Liver (tissue), 9 donors: ENCODE results near the gene LILRB3. TPM values are rescaled to one million over a fixed set of nuclear protein-coding genes. Genes with fewer than 3 reads are reported as not detected.

ENCODE experiments used
- DNase-seq: peaks from one replicate; pipeline ENCODE4 v3.0.0-alpha.2; 2017; ENCODE audit warnings: low spot score
- H3K27ac ChIP-seq, 2 donors: one replicate each; pipeline ENCODE4 v1.7.0; 2013; ENCODE audit warnings: inconsistent platforms in 2 of 2, low read length in 2 of 2, control low read depth in 1 of 2, low read depth in 1 of 2, mild to moderate bottlenecking in 1 of 2
- H3K27me3 ChIP-seq, 4 donors: one replicate each; pipeline versions ENCODE4 v1.6.1 to v1.7.0; 2013; ENCODE audit warnings: low read length in 3 of 4, inconsistent platforms in 1 of 4, mild to moderate bottlenecking in 1 of 4, moderate library complexity in 1 of 4; ENCODE audit not compliant: control insufficient read depth in 4 of 4, insufficient read depth in 4 of 4
- H3K36me3 ChIP-seq, 4 donors: one replicate each; pipeline versions ENCODE4 v1.6.1 to v1.7.0; 2013; ENCODE audit warnings: low read length in 3 of 4, mild to moderate bottlenecking in 3 of 4, low read depth in 1 of 4, moderate library complexity in 1 of 4; ENCODE audit not compliant: control insufficient read depth in 4 of 4, insufficient read depth in 3 of 4
- H3K4me1 ChIP-seq, 4 donors: one replicate each; pipeline versions ENCODE4 v1.6.1 to v1.7.0; 2013; ENCODE audit warnings: low read length in 3 of 4, mild to moderate bottlenecking in 3 of 4, moderate library complexity in 1 of 4; ENCODE audit not compliant: control insufficient read depth in 4 of 4, insufficient read depth in 4 of 4
- H3K4me3 ChIP-seq, 3 donors: one replicate each; pipeline versions ENCODE4 v1.6.1 to v1.7.0; 2013; ENCODE audit warnings: low read length in 3 of 3, control low read depth in 1 of 3, low read depth in 1 of 3, mild to moderate bottlenecking in 1 of 3
- H3K9ac ChIP-seq, 2 donors: one replicate each; pipeline ENCODE4 v1.7.0; 2013; ENCODE audit warnings: low read length in 2 of 2, mild to moderate bottlenecking in 2 of 2, moderate library complexity in 2 of 2, control low read depth in 1 of 2, low read depth in 1 of 2
- H3K9me3 ChIP-seq, 4 donors: one replicate each; pipeline versions ENCODE4 v1.6.1 to v1.7.0; 2013; ENCODE audit warnings: low read length in 3 of 4; ENCODE audit not compliant: control insufficient read depth in 4 of 4
- EGR1 ChIP-seq, 2 donors: IDR thresholded peaks; 2 replicates each; pipeline ENCODE4 v1.6.1; 2016 to 2018; ENCODE audit warnings: antibody characterized with exemption in 2 of 2, low read depth in 2 of 2
- HNF4A ChIP-seq, 2 donors: conservative IDR thresholded peaks; 2 replicates each; pipeline ENCODE4 v1.6.1; 2016; ENCODE audit warnings: antibody characterized with exemption in 2 of 2, mild to moderate bottlenecking in 2 of 2
- NR2F2 ChIP-seq: IDR thresholded peaks from 2 replicates; pipeline ENCODE4 v1.6.1; 2016; ENCODE audit warnings: antibody characterized with exemption
- RXRA ChIP-seq, 2 donors: IDR thresholded peaks; 2 replicates each; pipeline ENCODE4 v1.6.1; 2017 to 2018; ENCODE audit warnings: antibody characterized with exemption in 2 of 2, mild to moderate bottlenecking in 1 of 2
- SP1 ChIP-seq: IDR thresholded peaks from 2 replicates; pipeline ENCODE4 v1.6.1; 2018; ENCODE audit warnings: antibody characterized with exemption, mild to moderate bottlenecking
- YY1 ChIP-seq: IDR thresholded peaks from 2 replicates; pipeline ENCODE4 v1.6.1; 2016; ENCODE audit warnings: antibody characterized with exemption, mild to moderate bottlenecking
- WGBS: extraction: QIAGEN DNeasy Blood & Tissue Kit; methylation state at CpG from one replicate; pipeline ENCODE4 v1.1.7; 2013; 5-methylcytosine and 5-hydroxymethylcytosine counted together
- polyA plus RNA-seq, 2 donors: library from polyadenylated mRNA; stranded (reverse) in 1 of 2; unstranded in 1 of 2; fragments of 200-250 nt in 1 of 2; fragments of >200 nt in 1 of 2; fragmentation: Nextera tagmentation in 1 of 2; extraction: Ambion mirVana in 1 of 2; gene quantifications; one replicate each; pipeline versions ENCODE4 v1.2.1 to v1.2.3, GENCODE V29; 2013 to 2015
- total RNA-seq, 2 donors: library from RNA; depleted of rRNA; stranded (reverse); fragments of >200 nt; gene quantifications; one replicate each; pipeline ENCODE4 v1.2.3, GENCODE V29; 2014
- TF ChIP-seq, protein P1 (sequence below): IDR thresholded peaks from 2 replicates; pipeline ENCODE4 v1.6.1; 2016; ENCODE audit warnings: antibody characterized with exemption, mild to moderate bottlenecking
- TF ChIP-seq, protein P2 (sequence below): IDR thresholded peaks from 2 replicates; pipeline ENCODE4 v1.6.1; 2016; ENCODE audit warnings: antibody characterized with exemption
- TF ChIP-seq, protein P3 (sequence below): fragments of 150-350 bp; IDR thresholded peaks from 2 replicates; pipeline ENCODE4 v1.5.1; 2017; ENCODE audit warnings: improper control_type of control experiment, low read depth, low read length; ENCODE audit not compliant: missing input control
- TF ChIP-seq, protein P4 (sequence below): IDR thresholded peaks from 2 replicates; pipeline ENCODE4 v1.6.1; 2016; ENCODE audit warnings: antibody characterized with exemption
- donor health status: healthy.
- donor health status: healthy.
- donor health status: healthy.
- donor health status: healthy.
- donor health status: healthy.

LILRB3 gene
- total and polyA plus RNA-seq, 4 donors, result 2.2 to 10.5 (median 3.3) TPM

DNA sequence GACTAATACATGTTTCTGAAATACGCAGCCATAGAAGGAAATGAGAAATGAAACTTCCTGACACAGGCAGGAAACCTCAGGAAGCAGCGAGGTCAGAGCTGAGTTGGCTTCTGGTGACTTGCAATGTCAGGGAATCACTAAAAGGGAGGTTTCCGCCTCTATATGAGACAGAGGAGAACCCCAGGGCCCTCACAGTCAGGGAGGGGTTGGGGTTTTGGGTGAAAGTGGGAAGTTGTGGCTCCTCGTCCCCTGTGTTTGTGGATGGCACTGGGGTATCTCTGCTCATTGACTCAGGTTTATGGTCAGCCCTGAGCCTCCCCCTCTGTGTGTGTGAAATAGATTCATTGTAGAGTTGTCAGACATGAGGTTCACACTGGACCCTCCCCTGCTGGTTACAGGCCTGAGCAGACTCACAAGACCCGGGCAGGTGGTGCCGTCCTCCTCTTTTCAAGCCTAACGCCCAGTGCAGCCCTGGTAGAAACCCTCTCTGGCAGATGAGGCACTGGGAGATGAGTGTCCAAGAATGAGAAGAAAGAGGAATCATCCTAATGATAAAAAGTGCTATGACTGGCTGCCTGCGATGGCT, 25.3 kb upstream of the LILRB3 start:
- Histone ChIP-seq H3K9ac (no peak overlapping the region), H3K4me3 (no peak overlapping the region), H3K9me3 (no peaks in the 10 kb centered on the region), H3K27ac (peak overlapping the region; percentile 60 to 79), H3K27me3 (peaks cover 0 to 2% (median 0%) of the 10 kb centered on the region in 4 donors), H3K36me3 (no peaks in the 10 kb centered on the region), H3K4me1 (peaks cover 0 to 5% (median 0%) of the 10 kb centered on the region in 4 donors)
- 64% methylated on average over 8 of the region's 8 CpGs for WGBS
- no peak for DNase-seq
- TF ChIP-seq RXRA (IDR thresholded peaks at IDR 0.05) (peak in 1 of 2 donors; percentile 26), YY1 (peak; percentile 27), SP1 (no peak), HNF4A (conservative IDR thresholded peaks at IDR 0.05) (no peak), NR2F2 (peak; percentile 55), EGR1 (IDR thresholded peaks at IDR 0.05; ENCODE audit: low read depth in 2 of 2) (no peak)
- TF ChIP-seq, protein P1, sequence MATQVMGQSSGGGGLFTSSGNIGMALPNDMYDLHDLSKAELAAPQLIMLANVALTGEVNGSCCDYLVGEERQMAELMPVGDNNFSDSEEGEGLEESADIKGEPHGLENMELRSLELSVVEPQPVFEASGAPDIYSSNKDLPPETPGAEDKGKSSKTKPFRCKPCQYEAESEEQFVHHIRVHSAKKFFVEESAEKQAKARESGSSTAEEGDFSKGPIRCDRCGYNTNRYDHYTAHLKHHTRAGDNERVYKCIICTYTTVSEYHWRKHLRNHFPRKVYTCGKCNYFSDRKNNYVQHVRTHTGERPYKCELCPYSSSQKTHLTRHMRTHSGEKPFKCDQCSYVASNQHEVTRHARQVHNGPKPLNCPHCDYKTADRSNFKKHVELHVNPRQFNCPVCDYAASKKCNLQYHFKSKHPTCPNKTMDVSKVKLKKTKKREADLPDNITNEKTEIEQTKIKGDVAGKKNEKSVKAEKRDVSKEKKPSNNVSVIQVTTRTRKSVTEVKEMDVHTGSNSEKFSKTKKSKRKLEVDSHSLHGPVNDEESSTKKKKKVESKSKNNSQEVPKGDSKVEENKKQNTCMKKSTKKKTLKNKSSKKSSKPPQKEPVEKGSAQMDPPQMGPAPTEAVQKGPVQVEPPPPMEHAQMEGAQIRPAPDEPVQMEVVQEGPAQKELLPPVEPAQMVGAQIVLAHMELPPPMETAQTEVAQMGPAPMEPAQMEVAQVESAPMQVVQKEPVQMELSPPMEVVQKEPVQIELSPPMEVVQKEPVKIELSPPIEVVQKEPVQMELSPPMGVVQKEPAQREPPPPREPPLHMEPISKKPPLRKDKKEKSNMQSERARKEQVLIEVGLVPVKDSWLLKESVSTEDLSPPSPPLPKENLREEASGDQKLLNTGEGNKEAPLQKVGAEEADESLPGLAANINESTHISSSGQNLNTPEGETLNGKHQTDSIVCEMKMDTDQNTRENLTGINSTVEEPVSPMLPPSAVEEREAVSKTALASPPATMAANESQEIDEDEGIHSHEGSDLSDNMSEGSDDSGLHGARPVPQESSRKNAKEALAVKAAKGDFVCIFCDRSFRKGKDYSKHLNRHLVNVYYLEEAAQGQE, result no peak
- TF ChIP-seq, protein P2, sequence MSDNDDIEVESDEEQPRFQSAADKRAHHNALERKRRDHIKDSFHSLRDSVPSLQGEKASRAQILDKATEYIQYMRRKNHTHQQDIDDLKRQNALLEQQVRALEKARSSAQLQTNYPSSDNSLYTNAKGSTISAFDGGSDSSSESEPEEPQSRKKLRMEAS, result peak; percentile 43
- TF ChIP-seq, protein P3, sequence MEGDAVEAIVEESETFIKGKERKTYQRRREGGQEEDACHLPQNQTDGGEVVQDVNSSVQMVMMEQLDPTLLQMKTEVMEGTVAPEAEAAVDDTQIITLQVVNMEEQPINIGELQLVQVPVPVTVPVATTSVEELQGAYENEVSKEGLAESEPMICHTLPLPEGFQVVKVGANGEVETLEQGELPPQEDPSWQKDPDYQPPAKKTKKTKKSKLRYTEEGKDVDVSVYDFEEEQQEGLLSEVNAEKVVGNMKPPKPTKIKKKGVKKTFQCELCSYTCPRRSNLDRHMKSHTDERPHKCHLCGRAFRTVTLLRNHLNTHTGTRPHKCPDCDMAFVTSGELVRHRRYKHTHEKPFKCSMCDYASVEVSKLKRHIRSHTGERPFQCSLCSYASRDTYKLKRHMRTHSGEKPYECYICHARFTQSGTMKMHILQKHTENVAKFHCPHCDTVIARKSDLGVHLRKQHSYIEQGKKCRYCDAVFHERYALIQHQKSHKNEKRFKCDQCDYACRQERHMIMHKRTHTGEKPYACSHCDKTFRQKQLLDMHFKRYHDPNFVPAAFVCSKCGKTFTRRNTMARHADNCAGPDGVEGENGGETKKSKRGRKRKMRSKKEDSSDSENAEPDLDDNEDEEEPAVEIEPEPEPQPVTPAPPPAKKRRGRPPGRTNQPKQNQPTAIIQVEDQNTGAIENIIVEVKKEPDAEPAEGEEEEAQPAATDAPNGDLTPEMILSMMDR, result no peak
- TF ChIP-seq, protein P4, sequence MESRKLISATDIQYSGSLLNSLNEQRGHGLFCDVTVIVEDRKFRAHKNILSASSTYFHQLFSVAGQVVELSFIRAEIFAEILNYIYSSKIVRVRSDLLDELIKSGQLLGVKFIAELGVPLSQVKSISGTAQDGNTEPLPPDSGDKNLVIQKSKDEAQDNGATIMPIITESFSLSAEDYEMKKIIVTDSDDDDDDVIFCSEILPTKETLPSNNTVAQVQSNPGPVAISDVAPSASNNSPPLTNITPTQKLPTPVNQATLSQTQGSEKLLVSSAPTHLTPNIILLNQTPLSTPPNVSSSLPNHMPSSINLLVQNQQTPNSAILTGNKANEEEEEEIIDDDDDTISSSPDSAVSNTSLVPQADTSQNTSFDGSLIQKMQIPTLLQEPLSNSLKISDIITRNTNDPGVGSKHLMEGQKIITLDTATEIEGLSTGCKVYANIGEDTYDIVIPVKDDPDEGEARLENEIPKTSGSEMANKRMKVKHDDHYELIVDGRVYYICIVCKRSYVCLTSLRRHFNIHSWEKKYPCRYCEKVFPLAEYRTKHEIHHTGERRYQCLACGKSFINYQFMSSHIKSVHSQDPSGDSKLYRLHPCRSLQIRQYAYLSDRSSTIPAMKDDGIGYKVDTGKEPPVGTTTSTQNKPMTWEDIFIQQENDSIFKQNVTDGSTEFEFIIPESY, result no peak

DNA sequence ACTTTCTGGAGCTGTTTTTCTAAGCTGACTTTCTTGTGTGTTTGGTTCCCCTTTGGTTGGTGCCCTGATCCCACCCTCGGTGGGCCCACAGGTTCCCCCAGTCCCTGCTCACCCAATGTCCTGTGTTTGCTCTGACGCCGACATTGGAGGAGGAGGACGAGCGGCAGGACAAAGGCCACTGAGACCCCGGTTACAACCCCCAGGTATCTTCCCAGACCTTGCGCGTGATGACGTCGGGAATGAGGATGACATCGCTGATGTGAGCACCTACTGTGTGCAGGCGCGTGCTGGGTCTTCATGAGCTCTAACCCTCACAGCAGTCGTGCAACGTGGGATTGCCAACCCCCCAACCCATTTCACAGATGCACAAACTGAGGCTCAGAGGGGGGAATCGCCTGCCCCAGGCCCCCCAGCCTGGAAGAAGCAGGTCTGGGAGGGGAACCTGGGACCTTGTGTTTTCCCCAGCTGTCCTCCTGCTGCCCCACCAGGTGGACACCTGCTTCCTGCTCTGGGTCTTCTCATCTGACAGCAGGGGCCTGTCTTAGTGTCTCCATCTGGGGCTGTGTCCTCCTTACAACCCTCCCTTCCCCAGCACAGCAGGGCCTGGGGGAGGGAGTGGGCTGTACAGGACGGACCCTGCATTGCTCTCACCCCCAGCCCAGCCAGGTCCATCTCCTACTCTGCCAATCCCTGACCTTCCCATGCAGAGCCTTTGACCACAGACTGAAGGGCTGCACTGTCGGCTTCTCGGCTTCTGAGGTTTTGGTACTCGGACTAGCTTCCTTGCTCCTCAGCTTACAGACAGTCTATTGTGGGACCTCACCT, 24.5 kb upstream of the LILRB3 start:
- no peak overlapping the region for H3K9ac ChIP-seq
- no peak overlapping the region for H3K4me3 ChIP-seq
- peak overlapping the region; percentile 44 to 79 for H3K27ac ChIP-seq
- H3K36me3 ChIP-seq, result no peaks in the 10 kb centered on the region
- TF ChIP-seq, protein P2, result no peak
- 80% methylated on average over 20 of the region's 20 CpGs for WGBS
- peaks cover 0 to 2% (median 0%) of the 10 kb centered on the region in 4 donors for H3K27me3 ChIP-seq
- no peaks in the 10 kb centered on the region for H3K9me3 ChIP-seq
- H3K4me1 ChIP-seq, result peaks cover 0 to 5% (median 0%) of the 10 kb centered on the region in 4 donors
- no peak for DNase-seq
